ENCODE measurements around the gene RAB18. TPM values are rescaled to one million over a fixed set of nuclear protein-coding genes. Genes with fewer than 3 reads are reported as not detected.

RAB18 gene
- 27.8 and 35.5 TPM in 2 replicates for total RNA-seq (2014; rRNA removed; shearing (Covaris generic))
- polyA plus RNA-seq (2016; fragmentation: Nextera tagmentation; extraction: Ambion mirVana) = 51.0 and 77.2 TPM in 2 replicates
- long read RNA-seq, full-length matches to known transcripts = 33 of 35 reads
- long read RNA-seq, partial matches to known transcripts = 0 of 35 reads
- long read RNA-seq, other reads (novel, unspliced or antisense) = 2 of 35 reads

GRCh38 chr10:27504007-27504807 is at the start of gene RAB18:
Gene RAB18 (plus strand): TSS chr10:27504304. CDS start chr10:27504370, 66 bp downstream.
- H3K27me3 Mint-ChIP-seq (ENCODE audit: insufficient read depth, low read depth, poor library complexity) = peaks cover 10% of the 10 kb centered on the region
- H3K4me2 ChIP-seq = peak within 1 kb of the TSS; percentile 88
- H3K4me1 ChIP-seq (ENCODE audit: insufficient read depth) = peaks cover 3% of the 10 kb centered on the region
- peaks cover under 1% of the 10 kb centered on the region; the same call in 1 of the 2 replicates for H3K36me3 ChIP-seq (ENCODE audit: insufficient read depth)
- H3K9me3 Mint-ChIP-seq = no peaks in the 10 kb centered on the region; the same call in 2 of the 3 replicates
- peaks cover 12% of the 10 kb centered on the region for H3K4me1 Mint-ChIP-seq
- no peak within 1 kb of the TSS; the same call in 1 of the 2 replicates for H3K27ac ChIP-seq (ENCODE audit: low read depth)
- peak within 1 kb of the TSS; percentile 76 for H3K4me3 ChIP-seq
- H3K27ac Mint-ChIP-seq = peak within 1 kb of the TSS; percentile 93
- no peaks in the 10 kb centered on the region; the same call in 1 of the 2 replicates for H3K9me2 ChIP-seq (ENCODE audit: insufficient read depth)
- ATAC-seq = peak; percentile 96
- H3K4me3 Mint-ChIP-seq = peak within 1 kb of the TSS; percentile 99
- peak; percentile 95 for DNase-seq (ENCODE audit: low spot score)
- TF ChIP-seq CREB1 (CRISPR knock-in tag; IDR thresholded peaks at IDR 0.05; ENCODE audit: low read depth) (peak; percentile 51), POLR2AphosphoS5 (IDR thresholded peaks at IDR 0.05; ENCODE audit: low read depth) (peak; percentile 95), ZNF114 (CRISPR knock-in tag; IDR thresholded peaks at IDR 0.05) (no peak), ZNF331 (CRISPR knock-in tag; IDR thresholded peaks at IDR 0.05; ENCODE audit: low read depth) (no peak), EZH2 (IDR thresholded peaks at IDR 0.05; ENCODE audit: low read depth, unreplicated experiment) (no peak), REST (IDR thresholded peaks at IDR 0.05; ENCODE audit: unreplicated experiment) (peak; percentile 30)
- TF ChIP-seq, protein P1, sequence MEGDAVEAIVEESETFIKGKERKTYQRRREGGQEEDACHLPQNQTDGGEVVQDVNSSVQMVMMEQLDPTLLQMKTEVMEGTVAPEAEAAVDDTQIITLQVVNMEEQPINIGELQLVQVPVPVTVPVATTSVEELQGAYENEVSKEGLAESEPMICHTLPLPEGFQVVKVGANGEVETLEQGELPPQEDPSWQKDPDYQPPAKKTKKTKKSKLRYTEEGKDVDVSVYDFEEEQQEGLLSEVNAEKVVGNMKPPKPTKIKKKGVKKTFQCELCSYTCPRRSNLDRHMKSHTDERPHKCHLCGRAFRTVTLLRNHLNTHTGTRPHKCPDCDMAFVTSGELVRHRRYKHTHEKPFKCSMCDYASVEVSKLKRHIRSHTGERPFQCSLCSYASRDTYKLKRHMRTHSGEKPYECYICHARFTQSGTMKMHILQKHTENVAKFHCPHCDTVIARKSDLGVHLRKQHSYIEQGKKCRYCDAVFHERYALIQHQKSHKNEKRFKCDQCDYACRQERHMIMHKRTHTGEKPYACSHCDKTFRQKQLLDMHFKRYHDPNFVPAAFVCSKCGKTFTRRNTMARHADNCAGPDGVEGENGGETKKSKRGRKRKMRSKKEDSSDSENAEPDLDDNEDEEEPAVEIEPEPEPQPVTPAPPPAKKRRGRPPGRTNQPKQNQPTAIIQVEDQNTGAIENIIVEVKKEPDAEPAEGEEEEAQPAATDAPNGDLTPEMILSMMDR (conservative IDR thresholded peaks at IDR 0.05; ENCODE audit: low read depth in 2 of 2) = no peak; a peak in 1 of 4 replicates
- TF ChIP-seq, protein P2, sequence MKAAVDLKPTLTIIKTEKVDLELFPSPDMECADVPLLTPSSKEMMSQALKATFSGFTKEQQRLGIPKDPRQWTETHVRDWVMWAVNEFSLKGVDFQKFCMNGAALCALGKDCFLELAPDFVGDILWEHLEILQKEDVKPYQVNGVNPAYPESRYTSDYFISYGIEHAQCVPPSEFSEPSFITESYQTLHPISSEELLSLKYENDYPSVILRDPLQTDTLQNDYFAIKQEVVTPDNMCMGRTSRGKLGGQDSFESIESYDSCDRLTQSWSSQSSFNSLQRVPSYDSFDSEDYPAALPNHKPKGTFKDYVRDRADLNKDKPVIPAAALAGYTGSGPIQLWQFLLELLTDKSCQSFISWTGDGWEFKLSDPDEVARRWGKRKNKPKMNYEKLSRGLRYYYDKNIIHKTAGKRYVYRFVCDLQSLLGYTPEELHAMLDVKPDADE (IDR thresholded peaks at IDR 0.05) = no peak
- TF ChIP-seq, protein P3, sequence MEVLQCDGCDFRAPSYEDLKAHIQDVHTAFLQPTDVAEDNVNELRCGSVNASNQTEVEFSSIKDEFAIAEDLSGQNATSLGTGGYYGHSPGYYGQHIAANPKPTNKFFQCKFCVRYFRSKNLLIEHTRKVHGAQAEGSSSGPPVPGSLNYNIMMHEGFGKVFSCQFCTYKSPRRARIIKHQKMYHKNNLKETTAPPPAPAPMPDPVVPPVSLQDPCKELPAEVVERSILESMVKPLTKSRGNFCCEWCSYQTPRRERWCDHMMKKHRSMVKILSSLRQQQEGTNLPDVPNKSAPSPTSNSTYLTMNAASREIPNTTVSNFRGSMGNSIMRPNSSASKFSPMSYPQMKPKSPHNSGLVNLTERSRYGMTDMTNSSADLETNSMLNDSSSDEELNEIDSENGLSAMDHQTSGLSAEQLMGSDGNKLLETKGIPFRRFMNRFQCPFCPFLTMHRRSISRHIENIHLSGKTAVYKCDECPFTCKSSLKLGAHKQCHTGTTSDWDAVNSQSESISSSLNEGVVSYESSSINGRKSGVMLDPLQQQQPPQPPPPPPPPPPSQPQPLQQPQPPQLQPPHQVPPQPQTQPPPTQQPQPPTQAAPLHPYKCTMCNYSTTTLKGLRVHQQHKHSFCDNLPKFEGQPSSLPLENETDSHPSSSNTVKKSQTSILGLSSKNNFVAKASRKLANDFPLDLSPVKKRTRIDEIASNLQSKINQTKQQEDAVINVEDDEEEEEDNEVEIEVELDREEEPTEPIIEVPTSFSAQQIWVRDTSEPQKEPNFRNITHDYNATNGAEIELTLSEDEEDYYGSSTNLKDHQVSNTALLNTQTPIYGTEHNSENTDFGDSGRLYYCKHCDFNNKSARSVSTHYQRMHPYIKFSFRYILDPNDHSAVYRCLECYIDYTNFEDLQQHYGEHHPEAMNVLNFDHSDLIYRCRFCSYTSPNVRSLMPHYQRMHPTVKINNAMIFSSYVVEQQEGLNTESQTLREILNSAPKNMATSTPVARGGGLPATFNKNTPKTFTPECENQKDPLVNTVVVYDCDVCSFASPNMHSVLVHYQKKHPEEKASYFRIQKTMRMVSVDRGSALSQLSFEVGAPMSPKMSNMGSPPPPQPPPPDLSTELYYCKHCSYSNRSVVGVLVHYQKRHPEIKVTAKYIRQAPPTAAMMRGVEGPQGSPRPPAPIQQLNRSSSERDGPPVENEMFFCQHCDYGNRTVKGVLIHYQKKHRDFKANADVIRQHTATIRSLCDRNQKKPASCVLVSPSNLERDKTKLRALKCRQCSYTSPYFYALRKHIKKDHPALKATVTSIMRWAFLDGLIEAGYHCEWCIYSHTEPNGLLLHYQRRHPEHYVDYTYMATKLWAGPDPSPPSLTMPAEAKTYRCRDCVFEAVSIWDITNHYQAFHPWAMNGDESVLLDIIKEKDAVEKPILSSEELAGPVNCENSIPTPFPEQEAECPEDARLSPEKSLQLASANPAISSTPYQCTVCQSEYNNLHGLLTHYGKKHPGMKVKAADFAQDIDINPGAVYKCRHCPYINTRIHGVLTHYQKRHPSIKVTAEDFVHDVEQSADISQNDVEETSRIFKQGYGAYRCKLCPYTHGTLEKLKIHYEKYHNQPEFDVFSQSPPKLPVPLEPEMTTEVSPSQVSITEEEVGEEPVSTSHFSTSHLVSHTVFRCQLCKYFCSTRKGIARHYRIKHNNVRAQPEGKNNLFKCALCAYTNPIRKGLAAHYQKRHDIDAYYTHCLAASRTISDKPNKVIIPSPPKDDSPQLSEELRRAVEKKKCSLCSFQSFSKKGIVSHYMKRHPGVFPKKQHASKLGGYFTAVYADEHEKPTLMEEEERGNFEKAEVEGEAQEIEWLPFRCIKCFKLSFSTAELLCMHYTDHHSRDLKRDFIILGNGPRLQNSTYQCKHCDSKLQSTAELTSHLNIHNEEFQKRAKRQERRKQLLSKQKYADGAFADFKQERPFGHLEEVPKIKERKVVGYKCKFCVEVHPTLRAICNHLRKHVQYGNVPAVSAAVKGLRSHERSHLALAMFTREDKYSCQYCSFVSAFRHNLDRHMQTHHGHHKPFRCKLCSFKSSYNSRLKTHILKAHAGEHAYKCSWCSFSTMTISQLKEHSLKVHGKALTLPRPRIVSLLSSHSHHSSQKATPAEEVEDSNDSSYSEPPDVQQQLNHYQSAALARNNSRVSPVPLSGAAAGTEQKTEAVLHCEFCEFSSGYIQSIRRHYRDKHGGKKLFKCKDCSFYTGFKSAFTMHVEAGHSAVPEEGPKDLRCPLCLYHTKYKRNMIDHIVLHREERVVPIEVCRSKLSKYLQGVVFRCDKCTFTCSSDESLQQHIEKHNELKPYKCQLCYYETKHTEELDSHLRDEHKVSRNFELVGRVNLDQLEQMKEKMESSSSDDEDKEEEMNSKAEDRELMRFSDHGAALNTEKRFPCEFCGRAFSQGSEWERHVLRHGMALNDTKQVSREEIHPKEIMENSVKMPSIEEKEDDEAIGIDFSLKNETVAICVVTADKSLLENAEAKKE (CRISPR knock-in tag; IDR thresholded peaks at IDR 0.05) = no peak
- peak within 1 kb of the TSS; percentile 73 for H2AFZ ChIP-seq
- H3K27me3 ChIP-seq (ENCODE audit: insufficient read depth) = no peaks in the 10 kb centered on the region
- no peaks in the 10 kb centered on the region for H3K36me3 Mint-ChIP-seq (ENCODE audit: low read depth)
- H4K20me1 ChIP-seq (replicated peaks; ENCODE audit: insufficient read depth) = 0 out of 2 replicates have a peak, but pooled peaks cover under 1% of the 10 kb centered on the region
- no peaks in the 10 kb centered on the region for H3F3A ChIP-seq (replicated peaks; ENCODE audit: low read depth)
- peaks cover 46% of the 10 kb centered on the region for H3K79me2 ChIP-seq (replicated peaks; ENCODE audit: insufficient read depth)
